Smooth muscle cell (in vitro differentiated cells): Measurements from ENCODE around the gene RNF113A. TPM values are rescaled to one million over a fixed set of nuclear protein-coding genes. Genes with fewer than 3 reads are reported as not detected.

Experiments
- DNase-seq: peaks from one replicate; lab custom pipeline; 2025; ENCODE audit not compliant: unreplicated experiment; lab: John Stamatoyannopoulos, UW
- H2AFZ ChIP-seq: fragments of 200-600 bp; sonication (generic); 2 replicates; pipeline ENCODE4 v1.6.0; 2016; ENCODE audit warnings: antibody characterized with exemption, low read depth, mild to moderate bottlenecking
- H3F3A ChIP-seq: fragments of 200-600 bp; sonication (generic); 2 replicates; pipeline ENCODE4 v1.6.0; 2017; ENCODE audit warnings: antibody characterized with exemption, low read depth
- H3K27ac ChIP-seq: fragments of 200-600 bp; sonication (generic); 2 replicates; pipeline ENCODE4 v1.5.1; 2016; ENCODE audit warnings: low read depth, mild to moderate bottlenecking
- H3K27me3 ChIP-seq: fragments of 200-600 bp; sonication (generic); 2 replicates; pipeline ENCODE4 v1.6.1; 2016; ENCODE audit warnings: low read depth, mild to moderate bottlenecking
- H3K36me3 ChIP-seq: fragments of 200-600 bp; sonication (generic); 2 replicates; pipeline ENCODE4 v1.5.1; 2016; ENCODE audit warnings: low read depth
- H3K4me1 ChIP-seq: fragments of 200-600 bp; sonication (generic); 2 replicates; pipeline ENCODE4 v1.5.1; 2016; ENCODE audit warnings: low read depth
- H3K4me2 ChIP-seq: fragments of 200-600 bp; sonication (generic); 2 replicates; pipeline ENCODE4 v1.6.0; 2016; ENCODE audit warnings: mild to moderate bottlenecking
- H3K4me3 ChIP-seq: fragments of 200-600 bp; sonication (generic); 2 replicates; pipeline ENCODE4 v1.5.1; 2016; ENCODE audit warnings: mild to moderate bottlenecking
- H3K79me2 ChIP-seq: fragments of 200-600 bp; sonication (generic); 2 replicates; pipeline ENCODE4 v1.6.0; 2016; ENCODE audit warnings: low read depth, mild to moderate bottlenecking
- H3K9ac ChIP-seq: fragments of 200-600 bp; sonication (generic); 2 replicates; pipeline ENCODE4 v1.6.0; 2016; ENCODE audit warnings: low read depth
- H3K9me3 ChIP-seq: fragments of 200-600 bp; sonication (generic); replicated peaks from 2 replicates; pipeline ENCODE4 v1.5.1; 2016; ENCODE audit warnings: low read depth
- H4K20me1 ChIP-seq: fragments of 200-600 bp; sonication (generic); 2 replicates; pipeline ENCODE4 v1.6.0; 2016; ENCODE audit warnings: low read depth
- WGBS: methylation state at CpG from one replicate; pipeline ENCODE4 v1.1.7; 2016; ENCODE audit warnings: low lambda C conversion rate; 5-methylcytosine and 5-hydroxymethylcytosine counted together
- polyA plus RNA-seq: library from polyadenylated mRNA; unstranded; fragments of >200 nt; fragmentation: Nextera tagmentation; extraction: Ambion mirVana; gene quantifications from 2 replicates; pipeline ENCODE4 v1.2.1, GENCODE V29; 2016
- total RNA-seq: library from RNA; depleted of rRNA; stranded (reverse); fragments of >200 nt; gene quantifications from 2 replicates; pipeline ENCODE4 v1.2.3, GENCODE V29; 2014
- TF ChIP-seq, protein P1 (sequence below): fragments of 200-600 bp; sonication (generic); IDR thresholded peaks from 2 replicates; pipeline ENCODE4 v1.5.1; 2017; ENCODE audit warnings: borderline replicate concordance, mild to moderate bottlenecking, antibody characterized with exemption; ENCODE audit not compliant: insufficient read depth, poor library complexity, severe bottlenecking

RNF113A gene
- total RNA-seq (16.9 and 25.7 TPM in 2 replicates), polyA plus RNA-seq (19.0 and 19.7 TPM in 2 replicates)

DNA sequence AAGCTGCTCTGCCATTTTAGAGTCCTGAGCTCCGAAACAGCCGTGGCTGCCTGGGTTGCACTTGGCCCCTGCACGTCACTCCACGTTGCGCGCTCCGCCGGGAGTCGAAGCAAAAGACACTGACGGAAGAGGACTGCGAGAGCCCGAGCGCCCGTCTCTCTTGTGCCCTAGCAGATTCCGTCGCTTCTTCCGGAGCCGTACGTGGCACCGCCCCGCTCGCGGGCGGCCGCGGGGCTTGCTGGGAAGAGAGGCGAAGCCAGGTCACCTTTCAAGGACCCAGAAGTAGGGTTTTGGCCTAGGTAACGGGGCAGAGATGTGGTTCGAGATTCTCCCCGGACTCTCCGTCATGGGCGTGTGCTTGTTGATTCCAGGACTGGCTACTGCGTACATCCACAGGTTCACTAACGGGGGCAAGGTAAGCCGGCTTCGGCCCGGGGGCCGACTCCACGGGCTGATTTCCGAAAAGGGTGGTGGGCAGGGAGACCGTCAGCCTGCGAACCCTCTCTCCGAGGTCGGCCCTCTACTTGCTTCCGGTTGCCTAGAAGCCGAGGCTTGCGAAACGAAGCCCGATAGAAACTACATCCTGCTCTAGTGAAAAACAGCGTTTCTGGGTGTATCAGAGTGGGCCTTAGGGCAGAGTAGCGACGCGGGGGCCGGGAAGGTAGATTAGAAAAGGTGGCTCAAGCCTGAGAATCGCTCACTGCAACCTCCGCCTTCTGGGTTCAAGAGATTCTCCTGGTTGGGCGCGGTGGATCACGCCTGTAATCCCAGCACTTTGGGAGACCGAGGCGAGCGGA, at the start of gene RNF113A, which contains the start of gene NDUFA1:
TSS of gene RNF113A (minus strand) at position 135 of the 797 bp plus-strand sequence. CDS start at position 15, 120 bp downstream.
TSS of gene NDUFA1 (plus strand) at position 234 of the 797 bp plus-strand sequence. CDS start at position 314, 80 bp downstream.
- Histone ChIP-seq H2AFZ (peak within 1 kb of the TSS; percentile 62), H3K4me3 (peak within 1 kb of the TSS; percentile 66), H3K4me2 (peak within 1 kb of the TSS; percentile 83), H3K4me1 (no peaks in the 10 kb centered on the region), H3K9me3 (no peaks in the 10 kb centered on the region), H3K27ac (peak within 1 kb of the TSS; percentile 86), H3K36me3 (no peaks in the 10 kb centered on the region), H4K20me1 (peaks cover 3% of the 10 kb centered on the region), H3K9ac (peak within 1 kb of the TSS; percentile 78), H3F3A (no peaks in the 10 kb centered on the region), H3K79me2 (peaks cover 13% of the 10 kb centered on the region), H3K27me3 (no peaks in the 10 kb centered on the region)
- TF ChIP-seq, protein P1, sequence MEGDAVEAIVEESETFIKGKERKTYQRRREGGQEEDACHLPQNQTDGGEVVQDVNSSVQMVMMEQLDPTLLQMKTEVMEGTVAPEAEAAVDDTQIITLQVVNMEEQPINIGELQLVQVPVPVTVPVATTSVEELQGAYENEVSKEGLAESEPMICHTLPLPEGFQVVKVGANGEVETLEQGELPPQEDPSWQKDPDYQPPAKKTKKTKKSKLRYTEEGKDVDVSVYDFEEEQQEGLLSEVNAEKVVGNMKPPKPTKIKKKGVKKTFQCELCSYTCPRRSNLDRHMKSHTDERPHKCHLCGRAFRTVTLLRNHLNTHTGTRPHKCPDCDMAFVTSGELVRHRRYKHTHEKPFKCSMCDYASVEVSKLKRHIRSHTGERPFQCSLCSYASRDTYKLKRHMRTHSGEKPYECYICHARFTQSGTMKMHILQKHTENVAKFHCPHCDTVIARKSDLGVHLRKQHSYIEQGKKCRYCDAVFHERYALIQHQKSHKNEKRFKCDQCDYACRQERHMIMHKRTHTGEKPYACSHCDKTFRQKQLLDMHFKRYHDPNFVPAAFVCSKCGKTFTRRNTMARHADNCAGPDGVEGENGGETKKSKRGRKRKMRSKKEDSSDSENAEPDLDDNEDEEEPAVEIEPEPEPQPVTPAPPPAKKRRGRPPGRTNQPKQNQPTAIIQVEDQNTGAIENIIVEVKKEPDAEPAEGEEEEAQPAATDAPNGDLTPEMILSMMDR = no peak
- DNase-seq = peak; percentile 22
- WGBS = 37% methylated on average over 62 of the region's 62 CpGs

DNA sequence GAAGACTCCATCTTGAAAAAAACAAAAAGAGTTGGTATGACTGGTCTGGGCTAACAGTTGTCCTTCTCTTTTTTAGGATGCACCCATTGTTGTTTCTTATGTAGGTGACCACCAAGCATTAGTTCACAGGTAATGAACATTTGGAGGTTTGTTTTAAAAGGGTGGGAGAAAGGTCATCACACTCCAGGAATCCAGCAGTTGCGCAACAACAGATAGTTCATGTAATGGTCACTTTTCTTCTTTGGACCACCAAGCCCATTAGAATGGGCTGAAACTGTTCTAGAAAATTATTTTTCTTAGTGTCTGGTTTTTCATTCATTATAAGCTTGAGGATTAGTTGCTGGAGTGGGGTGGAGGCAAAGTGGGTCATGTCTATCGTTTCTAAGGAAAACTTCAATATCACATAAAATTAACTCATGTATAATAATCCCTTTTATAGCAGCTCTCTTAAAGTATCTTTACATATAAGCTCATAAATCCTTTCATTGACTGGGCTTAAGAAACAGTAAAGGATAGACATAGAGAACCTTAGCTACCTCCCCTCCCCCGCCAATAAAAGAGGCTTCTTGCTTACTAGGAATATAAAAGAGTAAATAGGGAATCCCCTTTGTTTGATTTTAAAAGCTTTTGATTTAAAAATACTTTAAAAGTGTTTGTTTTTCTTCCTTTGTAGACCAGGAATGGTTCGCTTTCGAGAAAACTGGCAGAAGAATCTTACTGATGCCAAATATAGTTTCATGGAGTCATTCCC, 48.5 kb upstream of the RNF113A start:
- no peaks in the 10 kb centered on the region for H3K79me2 ChIP-seq
- TF ChIP-seq, protein P1 = no peak
- H2AFZ ChIP-seq = no peak overlapping the region

GRCh38 chrX:119917877-119918276, 46.3 kb upstream of the RNF113A start:
- Histone ChIP-seq H3K79me2 (no peaks in the 10 kb centered on the region), H3K36me3 (no peaks in the 10 kb centered on the region), H3K4me2 (no peak overlapping the region), H2AFZ (no peak overlapping the region), H3K9me3 (no peaks in the 10 kb centered on the region), H3K27ac (no peak overlapping the region), H3K27me3 (no peaks in the 10 kb centered on the region), H3K4me1 (no peaks in the 10 kb centered on the region), H3K4me3 (no peak overlapping the region), H3K9ac (no peak overlapping the region), H3F3A (no peaks in the 10 kb centered on the region), H4K20me1 (no peaks in the 10 kb centered on the region)
- 93% methylated on average over 2 of the region's 2 CpGs for WGBS
- TF ChIP-seq, protein P1 = no peak
- DNase-seq = no peak

More for the DNA sequence above, 48.5 kb upstream of the RNF113A start:
- H4K20me1 ChIP-seq = no peaks in the 10 kb centered on the region
- no peak for DNase-seq
- no peak overlapping the region for H3K4me3 ChIP-seq
- H3K27ac ChIP-seq = no peak overlapping the region
- no peaks in the 10 kb centered on the region for H3K4me1 ChIP-seq
- no peaks in the 10 kb centered on the region for H3K9me3 ChIP-seq
- H3K36me3 ChIP-seq = no peaks in the 10 kb centered on the region
- H3F3A ChIP-seq = no peaks in the 10 kb centered on the region
- H3K9ac ChIP-seq = no peak overlapping the region
- H3K4me2 ChIP-seq = no peak overlapping the region
- 80% methylated on average over 5 of the region's 5 CpGs for WGBS
- no peaks in the 10 kb centered on the region for H3K27me3 ChIP-seq
